Hepatocyte (in vitro differentiated cells): ENCODE results near the gene AHCYL2.

Experiments
- EZH2phosphoT487 ChIP-seq: fragments of 200-600 bp; sonication (generic); IDR thresholded peaks from one replicate; pipeline ENCODE4 v1.6.1; 2018; ENCODE audit warnings: antibody characterized with exemption, mild to moderate bottlenecking, low read depth, moderate library complexity; ENCODE audit not compliant: unreplicated experiment, severe bottlenecking
- TF ChIP-seq, protein P1 (sequence below): fragments of 200-600 bp; sonication (generic); IDR thresholded peaks from 2 replicates; pipeline ENCODE4 v1.5.1; 2016; ENCODE audit warnings: antibody characterized with exemption, mild to moderate bottlenecking; ENCODE audit not compliant: poor library complexity

DNA sequence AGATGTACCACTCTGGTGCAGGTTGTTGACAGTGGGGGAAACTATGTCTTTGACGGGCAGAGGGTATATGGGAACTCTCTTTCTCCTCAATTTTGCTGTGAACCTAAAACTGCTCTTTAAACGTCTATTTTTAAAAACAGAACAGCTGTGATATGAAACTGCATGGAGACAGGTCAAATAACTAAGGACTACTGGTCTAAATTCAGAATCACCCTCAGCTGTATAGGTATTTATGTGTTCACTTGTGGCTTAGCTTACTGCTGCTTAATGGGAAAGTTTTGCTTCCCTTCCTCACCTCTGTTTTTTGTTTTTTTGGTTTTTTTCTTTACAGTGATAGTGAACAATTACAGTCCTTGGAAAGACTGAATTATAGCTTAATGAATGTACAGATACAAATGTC, 122.5 kb downstream of the AHCYL2 start:
- TF ChIP-seq, protein P1, sequence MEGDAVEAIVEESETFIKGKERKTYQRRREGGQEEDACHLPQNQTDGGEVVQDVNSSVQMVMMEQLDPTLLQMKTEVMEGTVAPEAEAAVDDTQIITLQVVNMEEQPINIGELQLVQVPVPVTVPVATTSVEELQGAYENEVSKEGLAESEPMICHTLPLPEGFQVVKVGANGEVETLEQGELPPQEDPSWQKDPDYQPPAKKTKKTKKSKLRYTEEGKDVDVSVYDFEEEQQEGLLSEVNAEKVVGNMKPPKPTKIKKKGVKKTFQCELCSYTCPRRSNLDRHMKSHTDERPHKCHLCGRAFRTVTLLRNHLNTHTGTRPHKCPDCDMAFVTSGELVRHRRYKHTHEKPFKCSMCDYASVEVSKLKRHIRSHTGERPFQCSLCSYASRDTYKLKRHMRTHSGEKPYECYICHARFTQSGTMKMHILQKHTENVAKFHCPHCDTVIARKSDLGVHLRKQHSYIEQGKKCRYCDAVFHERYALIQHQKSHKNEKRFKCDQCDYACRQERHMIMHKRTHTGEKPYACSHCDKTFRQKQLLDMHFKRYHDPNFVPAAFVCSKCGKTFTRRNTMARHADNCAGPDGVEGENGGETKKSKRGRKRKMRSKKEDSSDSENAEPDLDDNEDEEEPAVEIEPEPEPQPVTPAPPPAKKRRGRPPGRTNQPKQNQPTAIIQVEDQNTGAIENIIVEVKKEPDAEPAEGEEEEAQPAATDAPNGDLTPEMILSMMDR, result no peak
- TF ChIP-seq EZH2phosphoT487, result no peak
